ENCODE results near the gene IGSF3. TPM values are rescaled to one million over a fixed set of nuclear protein-coding genes. Genes with fewer than 3 reads are reported as not detected.
A peak's percentile ranks its signal among the peaks of the same experiment; 100 is the strongest.

IGSF3 gene
- total RNA-seq, 1 donor from 2014 or later: 43.3 TPM

- DNase-seq (ENCODE audit: low spot score, unreplicated experiment): no peak
- no peaks in the 10 kb centered on the region for H3K27me3 Mint-ChIP-seq
- no peaks in the 10 kb centered on the region for H3K9me3 Mint-ChIP-seq (ENCODE audit: low read depth)
- TF ChIP-seq CTCF (IDR thresholded peaks at IDR 0.05; ENCODE audit: unreplicated experiment): no peak
- no peaks in the 10 kb centered on the region for H3K4me1 Mint-ChIP-seq (ENCODE audit: low read depth)
- no peak overlapping the region for H3K27ac Mint-ChIP-seq
- no peak overlapping the region for H3K4me3 Mint-ChIP-seq (ENCODE audit: low read depth)
- peaks cover 3% of the 10 kb centered on the region for H3K36me3 Mint-ChIP-seq (ENCODE audit: insufficient read depth)
Observed at GRCh38 chr1:116580446-116581322, 86.8 kb downstream of the IGSF3 start.

- peaks cover 3% of the 10 kb centered on the region for H3K36me3 Mint-ChIP-seq (ENCODE audit: insufficient read depth)
- no peak overlapping the region for H3K4me3 Mint-ChIP-seq (ENCODE audit: low read depth)
- TF ChIP-seq CTCF (IDR thresholded peaks at IDR 0.05; ENCODE audit: unreplicated experiment): no peak
- no peak overlapping the region for H3K27ac Mint-ChIP-seq
- no peaks in the 10 kb centered on the region for H3K27me3 Mint-ChIP-seq
- no peaks in the 10 kb centered on the region for H3K9me3 Mint-ChIP-seq (ENCODE audit: low read depth)
- no peak for DNase-seq (ENCODE audit: low spot score, unreplicated experiment)
- H3K4me1 Mint-ChIP-seq (ENCODE audit: low read depth): no peaks in the 10 kb centered on the region
Observed at GRCh38 chr1:116579259-116579875, 88.2 kb downstream of the IGSF3 start.

GRCh38 chr1:116578581-116578980 lies 89.0 kb downstream of the IGSF3 start:
- Mint-ChIP-seq H3K27me3 (no peaks in the 10 kb centered on the region), H3K27ac (no peak overlapping the region), H3K4me1 (ENCODE audit: low read depth) (no peaks in the 10 kb centered on the region), H3K9me3 (ENCODE audit: low read depth) (no peaks in the 10 kb centered on the region), H3K4me3 (ENCODE audit: low read depth) (no peak overlapping the region), H3K36me3 (ENCODE audit: insufficient read depth) (peaks cover 3% of the 10 kb centered on the region)
- no peak for TF ChIP-seq CTCF (IDR thresholded peaks at IDR 0.05; ENCODE audit: unreplicated experiment)
- DNase-seq (ENCODE audit: low spot score, unreplicated experiment): no peak

GRCh38 chr1:116577759-116578314 lies 89.7 kb downstream of the IGSF3 start:
- H3K9me3 Mint-ChIP-seq (ENCODE audit: low read depth): no peaks in the 10 kb centered on the region
- no peak for TF ChIP-seq CTCF (IDR thresholded peaks at IDR 0.05; ENCODE audit: unreplicated experiment)
- H3K4me1 Mint-ChIP-seq (ENCODE audit: low read depth): no peaks in the 10 kb centered on the region
- no peaks in the 10 kb centered on the region for H3K27me3 Mint-ChIP-seq
- H3K36me3 Mint-ChIP-seq (ENCODE audit: insufficient read depth): peaks cover 3% of the 10 kb centered on the region
- no peak overlapping the region for H3K27ac Mint-ChIP-seq
- DNase-seq (ENCODE audit: low spot score, unreplicated experiment): no peak
- H3K4me3 Mint-ChIP-seq (ENCODE audit: low read depth): no peak overlapping the region

GRCh38 chr1:116574581-116575291 lies 92.8 kb downstream of the IGSF3 start:
- H3K4me3 Mint-ChIP-seq (ENCODE audit: low read depth): no peak overlapping the region
- DNase-seq (ENCODE audit: low spot score, unreplicated experiment): peak; percentile 31
- peak; percentile 84 for TF ChIP-seq CTCF (IDR thresholded peaks at IDR 0.05; ENCODE audit: unreplicated experiment)
- peaks cover 6% of the 10 kb centered on the region for H3K4me1 Mint-ChIP-seq (ENCODE audit: low read depth)
- H3K36me3 Mint-ChIP-seq (ENCODE audit: insufficient read depth): peaks cover 3% of the 10 kb centered on the region
- peaks cover 11% of the 10 kb centered on the region for H3K27me3 Mint-ChIP-seq
- no peak overlapping the region for H3K27ac Mint-ChIP-seq
- no peaks in the 10 kb centered on the region for H3K9me3 Mint-ChIP-seq (ENCODE audit: low read depth)
